ENCODE measurements around the gene GLTPD2.

Gene GLTPD2

DNA sequence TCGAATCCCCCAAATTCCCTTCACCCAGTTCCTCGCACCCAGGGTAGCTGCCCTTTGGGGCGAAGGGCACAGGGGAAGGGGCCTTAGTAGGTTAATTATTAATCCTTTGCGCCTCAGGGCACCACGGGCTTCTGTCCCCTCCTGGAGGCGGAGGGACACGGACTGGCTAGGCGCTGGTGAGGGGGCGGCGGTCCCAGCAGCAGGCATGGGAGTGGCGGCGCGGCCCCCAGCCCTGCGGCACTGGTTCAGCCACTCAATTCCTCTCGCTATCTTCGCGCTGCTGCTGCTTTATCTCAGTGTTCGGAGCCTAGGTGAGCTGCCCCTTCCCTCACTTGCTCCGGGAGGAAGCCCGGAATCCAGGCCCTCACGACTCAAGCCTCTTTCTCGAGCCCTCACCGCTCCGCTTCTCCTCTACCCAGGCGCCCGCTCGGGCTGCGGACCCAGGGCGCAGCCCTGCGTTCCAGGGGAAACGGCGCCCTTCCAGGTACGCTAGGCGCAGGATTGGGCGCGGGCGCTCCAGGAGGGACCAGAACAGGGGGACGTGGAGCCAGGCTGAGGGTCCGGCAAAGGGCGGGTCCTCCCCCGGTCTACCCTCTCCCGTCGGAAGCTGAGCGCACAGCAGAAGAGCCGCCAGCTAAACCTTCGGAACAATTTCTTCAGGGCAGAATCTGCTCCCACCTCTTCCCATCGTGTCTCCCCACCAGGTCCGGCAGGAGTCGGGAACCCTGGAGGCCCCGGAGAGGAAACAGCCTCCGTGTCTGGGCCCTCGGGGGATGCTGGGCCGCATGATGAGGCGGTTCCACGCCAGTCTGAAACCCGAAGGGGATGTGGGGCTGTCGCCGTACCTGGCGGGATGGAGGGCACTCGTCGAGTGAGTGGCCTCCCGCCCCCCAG is at the start of gene GLTPD2:
Gene GLTPD2 (plus strand): TSS at position 158 of the 894 bp plus-strand sequence. CDS start 48 bp downstream, at position 206.
- DNase-seq = no peak

GRCh38 chr17:4739122-4740024 is 49.4 kb upstream of the GLTPD2 start, which contains the start of the genes CXCL16 and ZMYND15:
TSS of gene CXCL16 (minus strand) at chr17:4739928. CDS start at chr17:4739339, 589 bp downstream.
TSS of gene ZMYND15 (plus strand) at chr17:4739833. CDS start at chr17:4740549, 716 bp downstream.
- no peak for DNase-seq

DNA sequence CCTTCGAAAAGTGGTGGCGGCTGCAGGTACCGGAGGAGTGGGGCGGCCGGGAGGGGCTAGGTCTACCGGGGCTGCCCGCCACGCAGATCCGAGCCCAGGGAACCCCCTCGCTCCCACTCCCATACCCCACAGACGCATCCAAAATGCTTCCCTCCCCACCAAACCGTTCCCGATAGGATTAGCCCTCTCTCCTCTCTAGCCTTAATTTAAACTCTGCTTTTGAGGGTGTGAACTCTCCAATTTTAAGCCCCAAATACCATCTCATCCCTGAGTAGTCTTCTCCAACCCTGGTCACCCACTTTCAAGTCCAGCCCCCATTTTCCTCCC is 48.8 kb upstream of the GLTPD2 start:
- DNase-seq = no peak

DNA sequence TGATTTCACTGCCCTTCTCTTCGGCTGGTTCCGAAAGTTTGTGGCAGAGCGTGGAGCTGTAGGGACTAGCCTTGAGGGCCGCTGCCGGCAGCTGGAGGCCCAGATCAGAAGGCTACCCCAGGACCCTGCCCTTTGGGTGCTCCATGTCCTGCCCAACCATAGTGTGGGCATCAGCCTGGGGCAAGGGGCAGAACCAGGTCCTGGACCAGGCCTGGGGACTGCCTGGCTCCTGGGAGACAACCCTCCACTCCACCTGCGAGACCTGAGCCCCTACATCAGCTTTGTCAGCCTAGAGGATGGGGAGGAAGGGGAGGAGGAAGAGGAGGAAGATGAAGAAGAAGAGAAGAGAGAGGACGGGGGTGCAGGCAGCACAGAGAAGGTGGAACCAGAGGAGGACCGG is 48.2 kb upstream of the GLTPD2 start:
- DNase-seq = no peak

- DNase-seq = no peak
Measured at GRCh38 chr17:4741544-4741943, 47.2 kb upstream of the GLTPD2 start.

DNA sequence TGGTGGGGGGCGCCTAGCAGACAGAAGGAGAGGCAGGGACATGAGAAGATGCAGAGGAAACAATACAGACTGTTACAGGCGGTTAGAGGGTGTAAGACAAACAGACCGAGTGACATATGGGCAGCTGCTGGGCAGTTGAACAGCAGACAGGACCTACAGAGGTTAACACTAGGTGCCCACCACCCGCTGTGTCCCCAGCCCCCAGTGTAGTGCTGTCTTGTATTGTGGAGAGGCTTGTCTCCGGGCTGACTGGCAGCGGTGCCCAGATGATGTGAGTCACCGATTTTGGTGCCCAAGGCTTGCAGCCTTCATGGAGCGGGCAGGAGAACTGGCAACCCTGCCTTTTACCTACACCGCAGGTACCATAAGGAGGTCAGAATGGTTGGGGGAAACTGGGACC is 46.6 kb upstream of the GLTPD2 start:
- DNase-seq = no peak

- no peak for DNase-seq
Measured at GRCh38 chr17:4742629-4743028, 46.1 kb upstream of the GLTPD2 start.

- DNase-seq = no peak
Measured at GRCh38 chr17:4743216-4743615, 45.5 kb upstream of the GLTPD2 start.

- DNase-seq = no peak
Measured at GRCh38 chr17:4743898-4744297, 44.9 kb upstream of the GLTPD2 start.

- no peak for DNase-seq
Measured at GRCh38 chr17:4744999-4745969, 43.5 kb upstream of the GLTPD2 start.

DNA sequence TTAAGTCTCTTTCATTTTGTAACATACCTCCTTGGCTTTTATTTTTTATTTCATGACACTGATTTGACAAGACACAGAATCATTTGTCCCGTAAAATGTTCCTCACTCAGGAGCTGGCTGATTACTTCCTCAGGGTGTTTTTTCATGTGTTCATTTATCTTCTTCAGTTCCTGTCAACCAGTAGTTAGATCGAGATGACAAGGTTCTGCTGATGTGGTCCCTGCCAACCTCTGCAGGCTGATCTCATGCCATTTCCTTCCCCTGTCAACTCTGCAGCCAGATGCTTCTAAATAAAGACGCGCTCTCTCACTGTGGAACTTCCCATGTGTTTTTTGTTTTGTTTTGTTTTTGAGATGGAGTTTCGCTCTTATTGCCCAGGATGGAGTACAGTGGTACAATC is 40.9 kb upstream of the GLTPD2 start:
- no peak for DNase-seq

GRCh38 chr17:4748686-4749085 is 40.1 kb upstream of the GLTPD2 start:
- DNase-seq = no peak

GRCh38 chr17:4750606-4751005 is 38.2 kb upstream of the GLTPD2 start:
- DNase-seq = no peak

GRCh38 chr17:4751932-4752331 is 36.8 kb upstream of the GLTPD2 start:
- DNase-seq = no peak

DNA sequence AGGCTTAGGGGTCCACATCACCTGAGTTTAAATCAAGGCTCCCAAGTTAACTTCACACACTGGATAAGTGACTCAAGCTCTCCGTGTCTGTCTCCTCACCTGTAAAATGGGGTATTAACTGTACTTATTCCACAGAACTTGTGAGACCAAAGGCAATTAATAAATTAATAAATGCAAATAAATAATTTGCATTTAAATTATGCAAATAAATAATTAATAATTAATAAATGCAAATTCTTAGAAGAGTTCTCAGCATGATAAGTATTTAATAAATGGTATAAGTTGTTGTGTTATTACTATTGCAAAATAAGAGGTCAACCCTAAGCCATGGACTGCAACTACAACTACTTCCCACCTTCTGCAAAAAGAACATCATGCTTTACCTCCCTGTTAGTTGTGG is 35.4 kb upstream of the GLTPD2 start:
- DNase-seq = no peak

- no peak for DNase-seq
Measured at GRCh38 chr17:4759776-4760236, 29.0 kb upstream of the GLTPD2 start.

- no peak for DNase-seq
Measured at GRCh38 chr17:4764595-4764994, 24.2 kb upstream of the GLTPD2 start.

DNA sequence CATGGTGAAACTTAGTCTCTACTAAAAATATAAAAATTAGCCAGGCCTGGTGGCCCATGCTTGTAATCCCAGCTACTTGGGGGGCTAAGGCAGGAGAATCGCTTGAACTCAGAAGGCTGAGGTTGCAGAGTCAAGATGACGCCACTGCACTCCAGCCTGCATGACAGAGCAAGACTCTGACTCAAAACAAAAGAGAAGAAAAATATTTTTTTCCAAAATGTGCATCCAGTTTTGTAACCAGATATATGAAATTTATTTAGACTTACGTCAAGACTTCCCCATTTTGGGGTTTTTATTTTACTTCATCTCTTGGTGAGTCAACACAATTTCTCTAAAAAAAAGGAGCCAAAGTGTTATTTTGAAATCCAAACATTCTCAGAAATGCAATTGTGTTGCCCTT is 22.6 kb upstream of the GLTPD2 start:
- no peak for DNase-seq

GRCh38 chr17:4766723-4767122 is 22.0 kb upstream of the GLTPD2 start:
- no peak for DNase-seq

- no peak for DNase-seq
Measured at GRCh38 chr17:4768298-4768697, 20.5 kb upstream of the GLTPD2 start.

- DNase-seq = no peak
Measured at GRCh38 chr17:4769628-4770027, 19.1 kb upstream of the GLTPD2 start.

DNA sequence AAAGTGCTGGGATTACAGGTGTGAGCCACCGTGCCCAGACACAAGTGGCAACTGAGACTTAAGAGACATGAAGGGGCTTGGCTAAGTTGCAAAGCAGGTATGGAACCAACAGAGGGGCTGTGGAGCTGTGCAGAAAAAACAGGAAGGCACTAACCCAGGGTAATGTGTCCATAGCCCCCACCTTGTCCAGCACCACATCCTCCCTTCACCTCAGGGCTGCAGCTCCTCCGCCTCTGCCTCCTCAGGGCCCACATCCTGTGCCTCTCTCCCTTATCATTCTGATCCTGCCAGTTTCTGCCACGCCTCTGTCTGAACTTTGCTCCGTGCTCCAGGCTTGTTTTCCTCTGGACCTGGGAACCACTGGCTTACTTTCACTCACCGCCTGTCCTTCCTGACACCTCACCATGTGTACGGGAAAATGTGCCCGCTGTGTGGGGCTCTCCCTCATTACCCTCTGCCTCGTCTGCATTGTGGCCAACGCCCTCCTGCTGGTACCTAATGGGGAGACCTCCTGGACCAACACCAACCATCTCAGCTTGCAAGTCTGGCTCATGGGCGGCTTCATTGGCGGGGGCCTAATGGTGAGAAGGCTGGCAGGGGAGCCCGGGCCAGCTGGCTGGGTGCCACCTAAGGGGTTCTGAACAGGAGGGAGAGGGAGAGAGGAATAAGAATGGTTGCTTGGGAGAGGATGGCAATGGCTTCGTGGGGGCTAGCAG is 17.1 kb upstream of the GLTPD2 start, which contains the start of gene TM4SF5:
Gene TM4SF5 (plus strand): TSS at position 368 of the 716 bp plus-strand sequence. CDS start 37 bp downstream, at position 405.
- DNase-seq = no peak
